ENCODE data around the gene DNAH8.

Gene DNAH8

GRCh38 chr6:38976801-38977500 lies 261.8 kb downstream of the DNAH8 start:
- Histone ChIP-seq H3K9me3 (ENCODE audit: control insufficient read depth, low read length) (no peaks in the 10 kb centered on the region), H3K27me3 (ENCODE audit: control insufficient read depth, insufficient read depth, low read length, poor library complexity, severe bottlenecking) (no peaks in the 10 kb centered on the region)
- WGBS, 2 experiments = 70% methylated on average over 6 of the region's 6 CpGs

GRCh38 chr6:38978139-38978704 lies 263.1 kb downstream of the DNAH8 start:
- peaks cover 14% of the 10 kb centered on the region for H3K4me1 ChIP-seq (ENCODE audit: control insufficient read depth, insufficient read depth, low read length)
- no peaks in the 10 kb centered on the region for H3K27me3 ChIP-seq (ENCODE audit: control insufficient read depth, insufficient read depth, low read length, poor library complexity, severe bottlenecking)
- WGBS, 2 experiments = 83 to 94% methylated on average over 3 of the region's 3 CpGs
- H3K36me3 ChIP-seq (ENCODE audit: control insufficient read depth, insufficient read depth, low read length) = no peaks in the 10 kb centered on the region
- H3K4me3 ChIP-seq (ENCODE audit: insufficient read depth, low read depth, low read length) = no peak overlapping the region
- H3K27ac ChIP-seq (ENCODE audit: insufficient read depth, low read depth, low read length, poor library complexity, severe bottlenecking) = no peak overlapping the region
- no peaks in the 10 kb centered on the region for H3K9me3 ChIP-seq (ENCODE audit: control insufficient read depth, low read length)

More at GRCh38 chr6:38976801-38977500, 261.8 kb downstream of the DNAH8 start:
- Histone ChIP-seq H3K4me3 (ENCODE audit: insufficient read depth, low read depth, low read length) (no peak overlapping the region), H3K4me1 (ENCODE audit: control insufficient read depth, insufficient read depth, low read length) (peaks cover 11% of the 10 kb centered on the region), H3K27ac (ENCODE audit: insufficient read depth, low read depth, low read length, poor library complexity, severe bottlenecking) (no peak overlapping the region), H3K36me3 (ENCODE audit: control insufficient read depth, insufficient read depth, low read length) (no peaks in the 10 kb centered on the region)

- H3K4me3 ChIP-seq (ENCODE audit: insufficient read depth, low read depth, low read length) = no peak overlapping the region
- H3K36me3 ChIP-seq (ENCODE audit: control insufficient read depth, insufficient read depth, low read length) = no peaks in the 10 kb centered on the region
- H3K9me3 ChIP-seq (ENCODE audit: control insufficient read depth, low read length) = no peaks in the 10 kb centered on the region
- H3K27me3 ChIP-seq (ENCODE audit: control insufficient read depth, insufficient read depth, low read length, poor library complexity, severe bottlenecking) = no peaks in the 10 kb centered on the region
- 57 to 62% methylated on average over 2 of the region's 2 CpGs for WGBS, 2 experiments
- peaks cover 9% of the 10 kb centered on the region for H3K4me1 ChIP-seq (ENCODE audit: control insufficient read depth, insufficient read depth, low read length)
- H3K27ac ChIP-seq (ENCODE audit: insufficient read depth, low read depth, low read length, poor library complexity, severe bottlenecking) = no peak overlapping the region
These were observed 267.4 kb downstream of the DNAH8 start for GRCh38 chr6:38982470-38982869.

GRCh38 chr6:38984723-38985122 lies 269.6 kb downstream of the DNAH8 start:
- Histone ChIP-seq H3K36me3 (ENCODE audit: control insufficient read depth, insufficient read depth, low read length) (no peaks in the 10 kb centered on the region), H3K27me3 (ENCODE audit: control insufficient read depth, insufficient read depth, low read length, poor library complexity, severe bottlenecking) (no peaks in the 10 kb centered on the region), H3K9me3 (ENCODE audit: control insufficient read depth, low read length) (no peaks in the 10 kb centered on the region), H3K27ac (ENCODE audit: insufficient read depth, low read depth, low read length, poor library complexity, severe bottlenecking) (no peak overlapping the region), H3K4me1 (ENCODE audit: control insufficient read depth, insufficient read depth, low read length) (peaks cover 3% of the 10 kb centered on the region), H3K4me3 (ENCODE audit: insufficient read depth, low read depth, low read length) (no peak overlapping the region)
- 91 to 97% methylated on average over 2 to 3 of the region's 3 CpGs for WGBS, 2 experiments

GRCh38 chr6:38985839-38986238 lies 270.7 kb downstream of the DNAH8 start:
- Histone ChIP-seq H3K27me3 (ENCODE audit: control insufficient read depth, insufficient read depth, low read length, poor library complexity, severe bottlenecking) (no peaks in the 10 kb centered on the region), H3K36me3 (ENCODE audit: control insufficient read depth, insufficient read depth, low read length) (no peaks in the 10 kb centered on the region), H3K4me3 (ENCODE audit: insufficient read depth, low read depth, low read length) (no peak overlapping the region), H3K4me1 (ENCODE audit: control insufficient read depth, insufficient read depth, low read length) (peaks cover 3% of the 10 kb centered on the region), H3K27ac (ENCODE audit: insufficient read depth, low read depth, low read length, poor library complexity, severe bottlenecking) (no peak overlapping the region), H3K9me3 (ENCODE audit: control insufficient read depth, low read length) (no peaks in the 10 kb centered on the region)
- WGBS, 2 experiments = 94 to 98% methylated on average over 3 of the region's 3 CpGs

GRCh38 chr6:38987503-38987902 lies 272.4 kb downstream of the DNAH8 start:
- Histone ChIP-seq H3K4me3 (ENCODE audit: insufficient read depth, low read depth, low read length) (no peak overlapping the region), H3K9me3 (ENCODE audit: control insufficient read depth, low read length) (no peaks in the 10 kb centered on the region), H3K27me3 (ENCODE audit: control insufficient read depth, insufficient read depth, low read length, poor library complexity, severe bottlenecking) (no peaks in the 10 kb centered on the region), H3K36me3 (ENCODE audit: control insufficient read depth, insufficient read depth, low read length) (no peaks in the 10 kb centered on the region), H3K4me1 (ENCODE audit: control insufficient read depth, insufficient read depth, low read length) (peaks cover under 1% of the 10 kb centered on the region), H3K27ac (ENCODE audit: insufficient read depth, low read depth, low read length, poor library complexity, severe bottlenecking) (no peak overlapping the region)

GRCh38 chr6:38988736-38989449 lies 273.8 kb downstream of the DNAH8 start:
- Histone ChIP-seq H3K27ac (ENCODE audit: insufficient read depth, low read depth, low read length, poor library complexity, severe bottlenecking) (no peak overlapping the region), H3K4me3 (ENCODE audit: insufficient read depth, low read depth, low read length) (no peak overlapping the region), H3K36me3 (ENCODE audit: control insufficient read depth, insufficient read depth, low read length) (no peaks in the 10 kb centered on the region), H3K9me3 (ENCODE audit: control insufficient read depth, low read length) (no peaks in the 10 kb centered on the region), H3K27me3 (ENCODE audit: control insufficient read depth, insufficient read depth, low read length, poor library complexity, severe bottlenecking) (no peaks in the 10 kb centered on the region), H3K4me1 (ENCODE audit: control insufficient read depth, insufficient read depth, low read length) (no peaks in the 10 kb centered on the region)
- WGBS, 2 experiments = 80 to 81% methylated on average over 8 of the region's 8 CpGs

- WGBS, 2 experiments = 37 to 62% methylated on average over 5 of the region's 5 CpGs
- no peak overlapping the region for H3K27ac ChIP-seq (ENCODE audit: insufficient read depth, low read depth, low read length, poor library complexity, severe bottlenecking)
- no peaks in the 10 kb centered on the region for H3K27me3 ChIP-seq (ENCODE audit: control insufficient read depth, insufficient read depth, low read length, poor library complexity, severe bottlenecking)
- H3K4me3 ChIP-seq (ENCODE audit: insufficient read depth, low read depth, low read length) = no peak overlapping the region
- no peaks in the 10 kb centered on the region for H3K9me3 ChIP-seq (ENCODE audit: control insufficient read depth, low read length)
- no peaks in the 10 kb centered on the region for H3K4me1 ChIP-seq (ENCODE audit: control insufficient read depth, insufficient read depth, low read length)
- H3K36me3 ChIP-seq (ENCODE audit: control insufficient read depth, insufficient read depth, low read length) = no peaks in the 10 kb centered on the region
These were observed 275.4 kb downstream of the DNAH8 start for GRCh38 chr6:38990475-38990874.

GRCh38 chr6:38996676-38997075 lies 281.6 kb downstream of the DNAH8 start:
- no peaks in the 10 kb centered on the region for H3K9me3 ChIP-seq (ENCODE audit: control insufficient read depth, low read length)
- H3K27me3 ChIP-seq (ENCODE audit: control insufficient read depth, insufficient read depth, low read length, poor library complexity, severe bottlenecking) = no peaks in the 10 kb centered on the region
- H3K36me3 ChIP-seq (ENCODE audit: control insufficient read depth, insufficient read depth, low read length) = no peaks in the 10 kb centered on the region
- WGBS, 2 experiments = 61 to 70% methylated on average over 5 of the region's 5 CpGs
- no peak overlapping the region for H3K27ac ChIP-seq (ENCODE audit: insufficient read depth, low read depth, low read length, poor library complexity, severe bottlenecking)
- H3K4me1 ChIP-seq (ENCODE audit: control insufficient read depth, insufficient read depth, low read length) = no peaks in the 10 kb centered on the region
- no peak overlapping the region for H3K4me3 ChIP-seq (ENCODE audit: insufficient read depth, low read depth, low read length)

- Histone ChIP-seq H3K27me3 (ENCODE audit: control insufficient read depth, insufficient read depth, low read length, poor library complexity, severe bottlenecking) (no peaks in the 10 kb centered on the region), H3K4me3 (ENCODE audit: insufficient read depth, low read depth, low read length) (no peak overlapping the region), H3K36me3 (ENCODE audit: control insufficient read depth, insufficient read depth, low read length) (no peaks in the 10 kb centered on the region), H3K4me1 (ENCODE audit: control insufficient read depth, insufficient read depth, low read length) (no peaks in the 10 kb centered on the region), H3K9me3 (ENCODE audit: control insufficient read depth, low read length) (no peaks in the 10 kb centered on the region), H3K27ac (ENCODE audit: insufficient read depth, low read depth, low read length, poor library complexity, severe bottlenecking) (no peak overlapping the region)
- WGBS, 2 experiments = 7 to 11% methylated on average over 2 of the region's 2 CpGs
These were observed 282.1 kb downstream of the DNAH8 start for GRCh38 chr6:38997128-38997761.

All from ectodermal cell (in vitro differentiated cells).